K562 (cell line): Measurements from ENCODE around the gene STAP1. TPM values are rescaled to one million over a fixed set of nuclear protein-coding genes. Genes with fewer than 3 reads are reported as not detected.

Experiments used
- BDP1 ChIP-seq: IDR thresholded peaks from 3 replicates; pipeline ENCODE4 v1.6.1; 2011; ENCODE audit not compliant: insufficient read length, insufficient read depth
- CREB3 ChIP-seq: fragments of 450-650 bp; conservative IDR thresholded peaks from 2 replicates; pipeline ENCODE4 v1.6.1; 2016; ENCODE audit warnings: missing genetic modification characterization, low read depth, mild to moderate bottlenecking, missing compliant biosample characterization, moderate library complexity
- JUND ChIP-seq, 2 experiments: IDR thresholded peaks; 2 replicates in 1 of 2; 3 replicates in 1 of 2; pipeline ENCODE4 v1.6.1; 2011; ENCODE audit warnings: borderline replicate concordance in 2 of 2, low read depth in 2 of 2, low read length in 2 of 2, improper control_type of control experiment in 1 of 2, missing biosample characterization in 1 of 2, missing genetic modification characterization in 1 of 2, missing genetic modification reagents in 1 of 2
- MLX ChIP-seq, 2 experiments: fragments of 450-650 bp in 1 of 2; sonication (generic) in 1 of 2; formaldehyde crosslinking; conservative IDR thresholded peaks; 2 replicates each; pipeline versions ENCODE4 v1.4.0 to v1.8.1; 2020 to 2022; ENCODE audit warnings: mild to moderate bottlenecking in 1 of 2, missing genetic modification reagents in 1 of 2
- MTA3 ChIP-seq: fragments of 450-650 bp; formaldehyde crosslinking; IDR thresholded peaks from 2 replicates; pipeline ENCODE4 v1.6.1; 2017; ENCODE audit warnings: mild to moderate bottlenecking, borderline replicate concordance
- MYC ChIP-seq, 2 experiments: fragments of 250-450 bp in 1 of 2; sonication (Bioruptor Pico) in 1 of 2; IDR thresholded peaks; 2 replicates each; pipeline versions ENCODE4 v1.5.1 to v1.6.1; 2012 to 2021; ENCODE audit warnings: low read depth in 2 of 2, borderline replicate concordance in 1 of 2, improper control_type of control experiment in 1 of 2, low read length in 1 of 2, mild to moderate bottlenecking in 1 of 2, moderate library complexity in 1 of 2
- NFRKB ChIP-seq: fragments of 450-650 bp; IDR thresholded peaks from 2 replicates; pipeline ENCODE4 v1.6.1; 2016; ENCODE audit warnings: low read depth
- NONO ChIP-seq, 2 experiments: fragments of 200-400 bp in 1 of 2; fragments of 450-650 bp in 1 of 2; formaldehyde crosslinking in 1 of 2; IDR thresholded peaks; 2 replicates each; pipeline ENCODE4 v1.6.1; 2017; ENCODE audit warnings: low read depth in 2 of 2, mild to moderate bottlenecking in 2 of 2, moderate library complexity in 2 of 2, low read length in 1 of 2
- NR3C1 ChIP-seq: sonication (generic); formaldehyde crosslinking; IDR thresholded peaks from 2 replicates; pipeline ENCODE4 v1.8.1; 2022; ENCODE audit warnings: missing genetic modification reagents
- PPARD ChIP-seq: fragments of 250-450 bp; sonication (Bioruptor Pico); IDR thresholded peaks from 2 replicates; pipeline ENCODE4 v1.8.0; 2022; ENCODE audit warnings: inconsistent platforms, mild to moderate bottlenecking, moderate library complexity
- RBM15 ChIP-seq: fragments of 200-400 bp; formaldehyde crosslinking; IDR thresholded peaks from 2 replicates; pipeline ENCODE4 v1.6.1; 2018; ENCODE audit warnings: mild to moderate bottlenecking, low read length, moderate library complexity; ENCODE audit not compliant: insufficient read depth
- SETDB1 ChIP-seq: IDR thresholded peaks from one replicate; pipeline ENCODE4 v1.6.1; 2012; ENCODE audit warnings: low read length, control low read depth, inconsistent platforms
- SFPQ ChIP-seq: fragments of 200-400 bp; formaldehyde crosslinking; IDR thresholded peaks from 2 replicates; pipeline ENCODE4 v1.6.1; 2017; ENCODE audit warnings: mild to moderate bottlenecking, low read depth, low read length, moderate library complexity
- SNAPC5 ChIP-seq: fragments of 250-450 bp; sonication (Bioruptor Pico); IDR thresholded peaks from 2 replicates; pipeline ENCODE4 v1.8.0; 2021; ENCODE audit warnings: moderate library complexity, mild to moderate bottlenecking, inconsistent platforms
- ZBTB43 ChIP-seq: sonication (generic); formaldehyde crosslinking; IDR thresholded peaks from 2 replicates; pipeline ENCODE4 v1.8.0; 2023; ENCODE audit warnings: mild to moderate bottlenecking, missing genetic modification reagents
- ZNF12 ChIP-seq: sonication (generic); formaldehyde crosslinking; IDR thresholded peaks from 2 replicates; pipeline ENCODE4 v1.4.0; 2020; ENCODE audit warnings: mild to moderate bottlenecking, missing genetic modification reagents
- ZNF224 ChIP-seq: sonication (generic); formaldehyde crosslinking; IDR thresholded peaks from 2 replicates; pipeline ENCODE4 v1.8.0; 2022; ENCODE audit warnings: mild to moderate bottlenecking, missing genetic modification reagents
- ZNF584 ChIP-seq: fragments of 200-800 bp; sonication (Bioruptor generic); IDR thresholded peaks from 2 replicates; pipeline ENCODE4 v1.6.1; 2016; ENCODE audit warnings: low read depth, mild to moderate bottlenecking, missing genetic modification characterization, missing compliant biosample characterization
- ZNF830 ChIP-seq: fragments of 250-450 bp; sonication (Bioruptor Pico); IDR thresholded peaks from 2 replicates; pipeline ENCODE4 v1.5.0; 2021; ENCODE audit warnings: mild to moderate bottlenecking
- polyA plus RNA-seq, 8 experiments: library from polyadenylated mRNA; depleted of rRNA in 4 of 8; stranded (reverse) in 5 of 8; unstranded in 3 of 8; fragments of >200 nt; fragmentation: Nextera tagmentation in 2 of 8; fragmentation: Illumina TruSeq in 1 of 8; extraction: Ambion mirVana in 2 of 8; extraction: Trizol in 1 of 8; gene quantifications; 2 replicates each; pipeline versions ENCODE4 v1.2.1 to v1.2.3, GENCODE V29; 2011 to 2014; ENCODE audit warnings: inconsistent platforms in 1 of 8, missing spikeins in 1 of 8
- total RNA-seq, 7 experiments: library from RNA; depleted of rRNA in 6 of 7; stranded (reverse); fragments of >200 nt in 6 of 7; fragmentation: Illumina TruSeq in 2 of 7; extraction: Trizol in 2 of 7; gene quantifications; 2 replicates each; pipeline versions ENCODE4 v1.2.1 to v1.2.3, GENCODE V29; 2011 to 2021; ENCODE audit warnings: low replicate concordance in 1 of 7

STAP1 gene
- total and polyA plus RNA-seq, 9 of the 15 experiments (the other 6 are each of a cell fraction or from before 2014, with no cell fraction given): 0.50 to 5.6 (median 1.4) TPM

GRCh38 chr4:67575232-67576058, 16.9 kb downstream of the STAP1 start (continued):
- TF ChIP-seq RBM15 (no peak), SFPQ (no peak), JUND (IDR thresholded peaks at IDR 0.05; ENCODE audit: borderline replicate concordance, low read depth, low read length) (no peak), JUND (tag; IDR thresholded peaks at IDR 0.05; ENCODE audit: borderline replicate concordance, low read depth, low read length) (peak; percentile 8; the same call in 1 of the 3 replicates), ZNF830 (CRISPR knock-in tag) (no peak), BDP1 (no peak), ZNF584 (no peak), MYC (IDR thresholded peaks at IDR 0.05; ENCODE audit: low read depth, low read length) (no peak), MYC (CRISPR knock-in tag; IDR thresholded peaks at IDR 0.05; ENCODE audit: borderline replicate concordance, low read depth) (no peak), MLX (CRISPR knock-in tag; conservative IDR thresholded peaks at IDR 0.05) (no peak), ZBTB43 (CRISPR knock-in tag) (no peak), ZNF224 (CRISPR knock-in tag) (no peak), NONO (IDR thresholded peaks at IDR 0.05; ENCODE audit: low read depth in 2 of 2, low read length in 1 of 2) (no peak), CREB3 (tag) (0 out of 2 replicates have a peak, but pooled peaks have one; percentile 13), SETDB1 (no peak), NFRKB (peak; percentile 86; the same call in 1 of the 2 replicates), PPARD (CRISPR knock-in tag) (no peak), ZNF12 (no peak), NR3C1 (CRISPR knock-in tag) (no peak), MTA3 (no peak), SNAPC5 (CRISPR knock-in tag) (no peak)
